Fibroblast of skin of right quadriceps (primary cell): ENCODE measurements around the gene IFI35.
"Not testable (repeated sequence)": the region's sequence is repeated elsewhere in the genome, so short reads cannot be mapped to it uniquely, and the experiment has no call there.

Experiments
- DNase-seq: peaks from one replicate; pipeline ENCODE4 v3.0.0-alpha.2; 2013

The IFI35 gene

DNA sequence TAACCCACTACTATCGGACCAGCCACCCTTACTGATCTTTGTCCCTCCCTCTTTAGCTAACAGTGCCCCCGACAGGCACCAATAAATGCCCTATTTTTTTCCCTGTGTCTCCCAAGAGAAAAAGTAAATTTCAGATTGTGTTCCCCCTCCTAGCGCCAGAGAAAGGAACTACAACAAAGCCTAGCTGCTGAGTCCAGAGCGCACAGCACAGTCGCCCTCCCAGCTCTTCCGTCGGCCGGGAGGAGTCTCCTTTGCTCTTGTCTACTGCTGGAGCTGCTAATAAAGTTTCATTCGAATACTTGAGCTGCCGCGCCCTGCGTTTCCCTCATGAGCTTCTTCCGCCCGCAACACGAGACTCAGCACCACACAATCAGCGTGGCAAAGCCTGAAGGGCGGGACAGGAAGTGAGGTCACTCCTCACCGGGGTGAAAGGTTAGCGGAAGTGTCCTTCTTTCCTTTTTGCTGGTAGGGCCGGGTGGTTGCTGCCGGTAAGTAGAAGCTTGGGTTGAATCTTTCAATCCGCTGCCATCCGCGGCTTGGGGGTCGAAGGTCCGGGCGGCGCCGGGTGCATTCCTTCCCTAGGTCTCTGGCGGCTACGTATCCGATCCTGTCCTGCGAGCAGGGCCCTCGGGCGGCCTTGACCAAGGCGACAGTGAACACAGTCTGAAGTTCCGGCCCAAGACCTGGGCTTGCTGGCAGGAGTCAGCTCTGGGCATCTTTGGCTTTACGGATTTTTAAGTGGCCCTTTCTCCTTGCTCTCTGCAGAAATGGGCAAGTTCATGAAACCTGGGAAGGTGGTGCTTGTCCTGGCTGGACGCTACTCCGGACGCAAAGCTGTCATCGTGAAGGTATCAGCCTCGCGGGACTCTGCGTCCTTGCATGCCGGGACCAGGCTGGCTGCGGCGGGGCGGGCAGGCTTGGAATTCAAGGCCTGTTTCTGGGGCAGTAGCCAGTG is 8.3 kb upstream of the IFI35 start, which contains the start of gene RPL27:
TSS of gene RPL27 (plus strand) at position 436 of the 955 bp plus-strand sequence. CDS start at position 768, 332 bp downstream.
- DNase-seq: peak; percentile 100

GRCh38 chr17:42999003-42999525 is 7.5 kb upstream of the IFI35 start:
- DNase-seq: no peak

GRCh38 chr17:43000894-43001293 is 5.7 kb upstream of the IFI35 start:
- not testable (repeated sequence) for DNase-seq

DNA sequence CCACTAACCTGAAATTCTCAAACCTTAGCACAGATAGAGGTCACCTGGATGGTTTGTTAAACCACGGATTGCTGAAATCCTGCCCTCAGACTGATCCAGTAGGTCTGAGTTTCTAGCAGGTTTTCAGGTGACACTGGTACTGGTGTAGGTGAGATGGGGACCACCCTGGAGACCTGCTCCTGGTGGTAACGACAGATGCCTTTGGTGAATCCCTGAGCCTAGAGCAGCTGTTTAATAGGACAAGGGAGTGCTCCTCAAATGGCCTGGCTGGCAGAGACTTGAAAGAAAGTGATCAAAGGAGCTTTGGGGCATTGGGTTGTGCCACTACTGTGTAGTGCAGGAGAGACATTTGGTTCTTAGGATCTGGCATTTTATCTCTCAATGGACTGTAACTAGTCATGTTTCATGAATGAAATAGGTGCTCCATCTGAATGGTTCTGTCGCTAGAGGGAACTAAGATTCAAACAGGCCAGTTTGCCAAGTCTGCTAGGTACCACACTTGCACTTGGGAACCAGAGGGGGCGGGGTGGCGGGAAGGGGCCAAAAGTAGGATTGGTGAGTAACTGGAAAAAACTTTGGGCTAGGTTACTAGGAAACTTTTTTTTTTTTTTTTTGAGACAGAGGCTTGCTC is 2.9 kb upstream of the IFI35 start:
- peak; percentile 62 for DNase-seq

DNA sequence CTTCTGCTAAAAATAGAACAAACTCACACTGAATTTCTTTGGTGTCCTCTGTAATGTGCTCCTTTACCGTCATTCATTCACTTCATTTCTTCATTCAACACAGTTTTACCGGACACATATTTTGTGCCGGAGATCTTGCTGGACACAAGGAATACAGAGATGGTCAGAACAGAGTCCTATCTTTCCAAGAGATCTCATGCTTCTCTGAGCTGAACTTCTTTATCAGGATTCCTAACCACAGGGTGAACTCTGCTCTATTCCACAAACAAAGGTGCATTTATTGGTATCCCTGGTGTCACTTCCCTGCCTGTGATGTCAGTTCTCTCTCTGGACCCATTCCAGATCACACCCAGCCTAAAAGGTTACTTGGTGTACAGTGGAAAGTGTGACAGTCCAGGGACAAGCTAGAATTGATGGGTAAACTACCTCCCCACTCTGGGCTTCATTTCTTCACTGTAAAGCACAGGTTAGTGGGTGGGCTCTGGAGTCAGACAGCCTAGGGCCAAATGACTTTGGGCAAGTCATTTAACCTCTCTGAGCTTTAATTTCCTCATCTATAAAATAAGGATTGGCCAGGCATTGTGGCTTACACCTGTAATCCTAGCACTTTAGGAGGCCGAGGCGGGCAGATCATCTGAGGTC is 4.2 kb downstream of the IFI35 start:
- no peak for DNase-seq

GRCh38 chr17:43011728-43012472 is 5.3 kb downstream of the IFI35 start:
- no peak for DNase-seq

GRCh38 chr17:43013296-43013695 is 6.7 kb downstream of the IFI35 start:
- no peak for DNase-seq

GRCh38 chr17:43014020-43014648 is 7.5 kb downstream of the IFI35 start:
- no peak for DNase-seq

GRCh38 chr17:43014649-43015542 is 8.3 kb downstream of the IFI35 start:
- no peak for DNase-seq

DNA sequence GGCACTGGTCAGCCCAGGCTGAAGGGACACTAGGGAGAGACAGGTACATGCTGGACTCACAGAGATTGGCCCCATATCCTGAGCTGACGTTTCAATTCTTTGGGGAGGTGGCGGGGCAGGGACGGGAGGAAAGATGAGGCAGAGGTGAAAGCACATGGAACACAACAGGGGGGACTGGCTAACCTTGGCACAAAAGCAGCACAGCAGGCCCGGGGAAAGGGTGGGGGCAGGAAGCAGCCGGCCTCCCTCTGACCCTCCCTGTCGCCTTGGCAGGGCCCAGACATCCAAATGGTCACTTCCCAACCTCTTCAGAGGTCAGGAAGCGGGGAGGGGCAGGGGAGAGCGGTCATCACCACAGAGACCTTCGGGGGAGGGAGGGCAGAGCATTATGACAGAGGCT is 9.0 kb downstream of the IFI35 start:
- no peak for DNase-seq

GRCh38 chr17:43016216-43016615 is 9.6 kb downstream of the IFI35 start:
- no peak for DNase-seq

DNA sequence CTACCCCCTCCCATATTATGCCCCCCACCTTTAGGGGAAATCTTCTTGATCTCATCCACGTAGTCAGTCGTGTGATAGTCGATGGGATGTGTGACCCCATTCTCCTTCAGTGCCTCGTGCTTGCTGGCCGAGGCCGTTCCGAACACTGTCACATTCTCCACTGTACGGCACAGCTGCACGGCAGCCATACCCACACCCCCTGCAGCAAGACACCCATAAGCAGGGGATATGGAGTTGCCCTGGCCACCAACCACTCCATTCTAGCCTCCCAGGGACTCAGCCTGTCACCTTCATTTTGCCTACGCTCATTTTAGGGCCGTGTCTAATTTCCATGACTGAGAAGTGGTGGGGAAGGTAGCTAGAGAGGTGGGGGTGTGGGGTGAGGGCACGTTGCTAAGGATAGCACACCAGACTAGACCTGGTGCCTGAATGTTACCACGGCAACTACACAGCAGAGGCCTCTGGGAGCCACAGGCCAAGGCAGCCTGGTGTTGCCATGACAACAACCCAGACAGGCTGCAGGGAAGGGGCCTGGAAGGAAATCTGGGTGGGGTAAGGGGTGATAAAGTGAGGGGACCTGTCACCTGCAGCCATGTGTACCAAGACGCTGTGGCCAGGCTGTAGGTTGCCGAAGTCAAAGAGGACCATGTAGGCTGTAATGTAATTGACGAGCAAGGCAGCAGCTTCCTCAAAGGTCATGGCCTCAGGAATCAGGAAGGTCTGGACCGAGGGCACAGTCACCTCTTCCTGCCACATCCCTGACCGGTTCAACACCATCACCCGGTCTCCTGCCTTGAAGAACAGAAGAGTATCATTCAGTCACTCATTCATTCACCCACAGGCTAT is 11.6 kb downstream of the IFI35 start:
- DNase-seq: no peak

- no peak for DNase-seq
Measured at GRCh38 chr17:43018932-43019331, 12.3 kb downstream of the IFI35 start.

GRCh38 chr17:43019418-43019817 is 12.8 kb downstream of the IFI35 start:
- no peak for DNase-seq

GRCh38 chr17:43020030-43020621 is 13.5 kb downstream of the IFI35 start:
- DNase-seq: peak; percentile 32

DNA sequence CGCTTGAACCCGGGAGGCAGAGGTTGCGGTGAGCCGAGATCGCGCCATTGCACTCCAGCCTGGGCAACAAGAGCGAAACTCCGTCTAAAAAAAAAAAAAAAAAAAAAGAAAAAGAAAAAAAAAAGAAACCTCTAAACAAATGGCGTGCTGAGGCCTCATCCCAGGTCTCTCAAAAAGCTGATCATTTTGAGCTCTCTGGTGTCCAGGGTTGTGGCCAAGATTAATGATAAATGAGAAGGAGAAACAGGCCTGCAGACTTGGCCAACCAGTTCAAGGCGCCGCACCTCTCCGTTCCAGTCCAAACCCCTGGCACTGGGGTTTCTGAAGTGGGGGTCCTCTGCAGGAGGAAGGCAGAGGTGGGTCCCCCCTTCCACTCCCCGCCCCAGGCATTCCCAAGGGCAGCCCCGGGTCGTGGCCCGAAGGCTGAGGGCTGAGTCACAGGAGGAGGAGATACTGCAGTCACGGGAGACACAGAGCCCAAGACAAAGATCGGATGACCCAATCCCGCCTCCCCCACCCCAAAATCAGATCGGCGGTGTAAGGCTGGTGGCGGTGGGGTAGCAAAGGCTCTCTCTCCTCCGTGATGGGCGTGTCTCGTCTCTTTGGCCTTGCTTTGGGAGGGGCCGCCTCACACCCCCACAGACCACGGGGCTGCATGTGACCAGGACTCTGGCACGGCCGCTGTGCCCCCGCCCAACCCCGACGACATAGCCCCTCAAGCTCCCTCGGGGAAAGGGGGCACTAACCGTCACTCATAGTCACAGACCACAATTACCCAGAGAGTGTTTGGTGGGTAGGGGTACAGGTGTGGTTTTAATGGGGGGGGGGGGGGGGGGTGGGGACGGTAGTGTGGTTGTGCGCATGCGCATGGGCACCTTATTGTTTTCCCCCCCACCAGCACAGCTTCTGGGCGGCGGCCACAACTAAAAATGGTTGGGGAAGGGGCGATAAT is 14.5 kb downstream of the IFI35 start:
- peak; percentile 62 for DNase-seq

GRCh38 chr17:43021741-43022512 is 15.3 kb downstream of the IFI35 start, which contains the start of gene VAT1:
TSS of gene VAT1 (minus strand) at chr17:43022385. CDS start at chr17:43022322, 63 bp downstream.
- DNase-seq: peak; percentile 68
